PC-9 (cell line): ENCODE measurements around the gene PCSK7.

ENCODE experiments used
- CTCF ChIP-seq: fragments of 200-600 bp; sonication (generic); conservative IDR thresholded peaks from 2 replicates; pipeline ENCODE4 v1.6.1; 2017; ENCODE audit warnings: mixed run types, antibody characterized with exemption, mild to moderate bottlenecking, moderate library complexity
- EZH2 ChIP-seq: fragments of 200-600 bp; sonication (generic); IDR thresholded peaks from 2 replicates; pipeline ENCODE4 v1.8.0; 2017; ENCODE audit warnings: antibody characterized with exemption, low read depth

GRCh38 chr11:117192401-117192875 lies 39.4 kb downstream of the PCSK7 start:
- TF ChIP-seq CTCF (no peak), EZH2 (no peak)
